GM23338 (cell line): ENCODE measurements around the gene FUT1.

Experiments used
- CREB1 ChIP-seq: fragments of 250-450 bp; sonication (Bioruptor Pico); IDR thresholded peaks from 2 replicates; pipeline ENCODE4 v1.5.0; 2020; ENCODE audit warnings: low read depth, mild to moderate bottlenecking, moderate library complexity
- CTCF ChIP-seq, 2 experiments: fragments of 200-600 bp in 1 of 2; sonication (generic) in 1 of 2; conservative IDR thresholded peaks; 2 replicates each; pipeline versions ENCODE4 v1.5.1 to v1.6.1; 2016 to 2017; ENCODE audit warnings: antibody characterized with exemption in 2 of 2, low read depth in 2 of 2, mild to moderate bottlenecking in 2 of 2, moderate library complexity in 1 of 2
- ETS1 ChIP-seq: IDR thresholded peaks from 2 replicates; pipeline ENCODE4 v1.6.1; 2016; ENCODE audit warnings: antibody characterized with exemption
- EZH2 ChIP-seq: fragments of 200-600 bp; sonication (generic); IDR thresholded peaks from one replicate; pipeline ENCODE4 v1.8.0; 2017; ENCODE audit warnings: antibody characterized with exemption, mild to moderate bottlenecking, low read depth; ENCODE audit not compliant: unreplicated experiment
- EZH2phosphoT487 ChIP-seq: fragments of 200-600 bp; sonication (generic); IDR thresholded peaks from one replicate; pipeline ENCODE4 v1.8.1; 2018; ENCODE audit warnings: antibody characterized with exemption; ENCODE audit not compliant: unreplicated experiment
- NANOG ChIP-seq: IDR thresholded peaks from 2 replicates; pipeline ENCODE4 v1.6.1; 2016; ENCODE audit warnings: antibody characterized with exemption, borderline replicate concordance
- POLR2AphosphoS5 ChIP-seq: IDR thresholded peaks from 2 replicates; pipeline ENCODE4 v1.6.1; 2016; ENCODE audit warnings: antibody characterized with exemption, low read depth
- REST ChIP-seq: IDR thresholded peaks from one replicate; pipeline ENCODE4 v1.6.1; 2018; ENCODE audit warnings: antibody characterized with exemption; ENCODE audit not compliant: unreplicated experiment
- ZNF462 ChIP-seq: fragments of 250-450 bp; sonication (Bioruptor Pico); IDR thresholded peaks from 2 replicates; pipeline ENCODE4 v1.5.0; 2020; ENCODE audit warnings: mild to moderate bottlenecking, moderate library complexity

GRCh38 chr19:48795055-48795684 lies 42.7 kb upstream of the FUT1 start:
- TF ChIP-seq CTCF (conservative IDR thresholded peaks at IDR 0.05; ENCODE audit: low read depth in 2 of 2) (peak; percentile 92 to 97), POLR2AphosphoS5 (peak; percentile 56; the same call in 1 of the 2 replicates), EZH2phosphoT487 (no peak), REST (no peak), CREB1 (CRISPR knock-in tag) (peak; percentile 57), ETS1 (peak; percentile 99), EZH2 (no peak), ZNF462 (CRISPR knock-in tag) (no peak), NANOG (no peak)
